NCI-H774 (cell line): Measurements from ENCODE around the gene KLHL24.
"Not testable (repeated sequence)": the region's sequence is repeated elsewhere in the genome, so short reads cannot be mapped to it uniquely, and the experiment has no call there.

Experiments
- DNase-seq: peaks from one replicate; lab custom pipeline; 2025; lab: John Stamatoyannopoulos, UW

KLHL24 gene

DNA sequence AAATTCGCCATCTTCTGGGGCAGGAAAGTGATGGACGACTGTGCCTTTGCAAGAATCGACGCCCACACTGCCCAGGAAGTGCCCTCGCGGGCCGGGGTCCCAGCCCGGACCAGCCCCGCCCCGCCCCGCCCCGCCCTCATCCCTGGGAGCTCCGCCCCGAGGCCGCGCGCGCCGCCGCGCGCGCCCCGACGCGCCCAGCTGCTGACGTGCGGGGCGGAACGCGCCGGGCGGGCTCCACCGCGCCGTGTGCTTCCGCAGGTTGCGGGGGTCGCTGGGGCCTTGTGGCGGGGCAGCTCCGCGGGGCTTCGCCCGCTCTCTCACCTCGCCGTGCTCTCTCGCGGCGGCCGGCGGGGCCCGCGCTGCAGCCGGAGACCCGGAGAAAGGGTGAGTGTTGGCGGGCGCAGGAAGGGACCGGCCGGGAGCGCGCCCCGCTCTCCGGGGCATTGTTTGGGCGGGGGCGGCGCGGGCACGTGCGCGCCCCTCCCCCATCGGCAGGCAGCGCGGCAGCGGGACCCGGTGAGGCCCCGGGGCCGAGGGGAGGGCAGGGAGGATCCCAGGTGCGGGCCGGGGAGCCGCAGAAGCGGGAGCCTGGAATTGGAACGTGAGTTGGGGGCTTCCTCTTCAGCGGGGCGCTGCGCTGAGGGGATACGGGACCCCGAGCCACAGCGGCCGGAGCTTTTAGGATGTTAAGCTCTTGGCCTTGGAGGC lies 62.3 kb downstream of the KLHL24 start, which contains the start of gene YEATS2:
YEATS2 (plus strand) TSS at position 188 of the 708 bp plus-strand sequence. CDS start 17,366 bp downstream, outside the sequence.
- peak; percentile 86 for DNase-seq

DNA sequence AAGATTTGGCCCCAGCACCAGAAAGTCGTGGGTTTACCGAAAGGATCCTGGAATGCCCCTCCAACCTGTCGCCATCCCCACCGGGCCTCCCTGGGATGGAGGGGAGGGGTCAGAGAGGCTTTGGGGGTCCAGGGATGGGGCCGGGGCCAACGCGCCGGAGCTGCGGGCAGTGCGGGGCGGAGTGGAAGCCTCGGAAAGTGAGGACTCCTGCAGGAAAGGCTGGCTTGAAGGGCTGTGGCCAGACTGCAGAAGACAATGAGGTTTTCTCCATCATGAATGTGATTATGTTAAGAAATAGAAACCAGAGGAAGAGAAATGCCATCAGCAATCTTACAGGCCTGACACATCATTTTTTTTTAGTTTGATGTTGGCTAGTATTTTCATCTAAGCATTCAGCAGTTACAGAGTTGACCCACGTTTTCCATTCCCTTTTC lies 62.9 kb downstream of the KLHL24 start:
- no peak for DNase-seq

GRCh38 chr3:183698756-183699155 lies 63.3 kb downstream of the KLHL24 start:
- DNase-seq = no peak

GRCh38 chr3:183699238-183699947 lies 64.0 kb downstream of the KLHL24 start:
- DNase-seq = no peak

DNA sequence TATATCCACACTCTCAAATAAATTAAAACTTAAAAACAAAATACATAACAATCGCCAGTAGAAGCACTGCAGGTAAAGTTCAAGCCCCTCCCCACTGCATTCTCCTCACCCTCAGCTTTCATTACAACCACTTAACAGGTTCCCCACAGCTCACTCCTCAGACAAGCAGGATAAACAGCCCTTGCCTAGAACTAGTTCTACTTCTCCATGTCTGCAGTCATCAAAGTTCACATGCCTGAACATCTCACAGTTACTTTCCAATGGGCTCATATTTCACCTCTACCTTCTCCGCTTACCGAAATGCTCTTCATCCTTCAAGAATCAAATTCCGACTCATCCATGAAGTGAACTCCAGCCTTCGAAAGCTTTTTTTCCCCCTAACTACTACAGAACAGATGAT lies 66.3 kb downstream of the KLHL24 start:
- DNase-seq = no peak

- DNase-seq = not testable (repeated sequence)
Measured at GRCh38 chr3:183703892-183704291, 68.5 kb downstream of the KLHL24 start.

- DNase-seq = no peak
Measured at GRCh38 chr3:183710231-183710630, 74.8 kb downstream of the KLHL24 start.

DNA sequence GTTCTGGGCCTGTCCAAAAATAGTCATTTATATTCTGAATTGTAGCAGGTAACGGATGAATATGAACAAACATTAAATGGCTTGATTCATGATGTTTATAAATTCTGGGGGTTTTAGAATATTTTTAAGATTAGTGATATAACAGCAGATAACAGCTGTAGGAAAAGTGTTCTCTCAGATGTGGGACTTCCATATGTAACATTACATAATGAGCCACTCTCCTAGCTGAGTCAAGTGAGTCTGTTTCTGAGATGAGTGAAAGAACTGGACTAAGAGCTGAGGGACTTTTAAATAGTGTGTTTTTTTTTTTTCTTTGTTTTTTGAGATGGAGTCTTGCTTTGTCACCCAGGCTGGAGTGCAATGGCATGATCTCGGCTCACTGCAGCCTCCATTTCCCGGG lies 76.1 kb downstream of the KLHL24 start:
- DNase-seq = no peak

DNA sequence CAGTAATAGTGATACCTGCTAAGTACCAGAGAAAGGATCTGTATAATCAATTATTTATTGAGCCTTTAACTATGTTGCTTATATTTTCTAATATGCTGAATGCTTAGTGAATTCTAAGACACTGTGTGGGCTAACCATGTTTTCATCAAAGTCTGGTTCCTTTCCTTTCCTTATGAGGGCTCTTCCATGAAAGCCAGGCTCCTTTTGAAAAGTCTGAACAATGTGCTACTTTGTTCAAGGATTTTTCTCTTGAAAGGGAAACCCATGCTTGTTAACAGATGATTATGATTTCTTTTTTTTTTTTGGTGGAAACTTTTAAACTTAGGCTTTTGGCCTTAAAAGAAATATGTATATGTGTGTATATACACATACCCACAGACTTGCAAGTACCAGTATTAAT lies 79.2 kb downstream of the KLHL24 start:
- no peak for DNase-seq

GRCh38 chr3:183718012-183718411 lies 82.6 kb downstream of the KLHL24 start:
- DNase-seq = no peak

DNA sequence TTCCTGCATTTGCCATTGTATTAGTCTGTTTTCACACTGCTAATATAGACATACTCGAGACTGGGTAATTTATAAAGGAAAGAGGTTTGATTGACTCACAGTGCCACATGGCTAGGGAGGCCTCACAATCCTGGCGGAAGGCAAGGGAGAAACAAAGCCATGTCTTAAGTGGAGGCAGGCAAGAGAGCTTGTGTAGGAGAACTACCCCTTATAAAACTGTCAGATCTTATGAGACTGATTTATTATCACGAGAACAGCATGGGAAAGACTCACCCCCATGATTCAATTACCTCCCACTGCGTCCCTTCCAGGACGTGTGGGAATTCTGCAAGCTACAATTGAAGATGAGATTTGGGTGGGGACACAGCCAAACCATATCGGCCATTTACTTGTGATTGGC lies 90.0 kb downstream of the KLHL24 start:
- DNase-seq = no peak

DNA sequence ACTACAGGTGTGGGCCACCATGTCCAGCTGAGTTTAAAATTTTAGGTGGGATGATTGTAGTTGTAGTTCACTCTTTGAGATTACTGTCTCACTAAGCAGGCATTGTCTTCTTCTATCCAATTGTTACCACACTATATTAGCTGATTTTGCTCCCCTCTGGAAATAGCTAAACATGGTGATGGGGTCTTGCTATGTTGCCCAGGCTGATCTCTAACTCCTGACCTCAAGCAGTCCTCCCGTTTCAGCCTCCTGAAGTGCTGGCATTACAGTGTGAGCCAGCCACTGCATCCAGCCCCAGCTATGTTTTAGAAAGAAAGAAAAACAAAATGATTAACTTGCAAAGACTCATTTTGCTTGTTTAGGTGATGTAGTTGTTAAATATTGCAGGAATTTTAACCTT lies 92.8 kb downstream of the KLHL24 start:
- DNase-seq = no peak

- no peak for DNase-seq
Measured at GRCh38 chr3:183730361-183730760, 94.9 kb downstream of the KLHL24 start.

DNA sequence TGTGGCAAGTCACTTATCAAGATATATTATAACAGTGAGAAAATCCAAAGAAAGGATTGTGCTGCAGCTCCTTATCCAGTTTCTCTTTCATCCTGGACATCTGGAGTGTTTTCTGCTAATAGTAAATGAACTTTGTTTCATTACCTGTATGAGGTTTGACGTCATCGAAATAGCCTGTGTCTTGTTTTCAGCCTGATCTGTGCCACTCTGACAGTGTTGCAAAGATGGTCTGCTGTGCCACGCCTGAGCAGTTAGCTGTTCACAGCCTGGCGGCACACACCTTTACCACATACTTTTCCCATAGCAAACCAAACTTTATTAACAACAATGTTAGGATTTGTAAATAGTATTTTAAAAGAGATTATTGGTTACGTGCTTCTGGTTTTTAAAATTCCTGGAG lies 96.2 kb downstream of the KLHL24 start:
- no peak for DNase-seq

DNA sequence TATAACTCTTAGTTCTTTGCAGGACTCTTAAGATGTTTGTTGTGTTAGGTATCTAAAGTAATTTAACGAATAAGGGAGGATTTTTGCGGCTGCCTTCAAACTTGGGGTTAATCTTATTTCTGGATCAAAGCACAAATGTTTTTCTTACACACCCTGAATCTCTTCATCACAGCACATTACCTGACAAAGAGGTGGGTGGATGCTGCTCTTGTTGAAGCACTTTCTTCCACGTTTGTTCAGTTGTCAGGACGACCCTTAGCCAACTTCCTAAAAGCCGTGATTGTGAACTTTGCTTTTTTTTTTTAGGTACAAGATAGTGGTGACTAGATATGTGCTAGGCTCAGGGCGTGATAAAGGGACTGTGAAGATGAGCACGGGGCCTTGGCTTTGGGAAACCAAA lies 98.1 kb downstream of the KLHL24 start:
- DNase-seq = no peak
